Prostate gland (tissue), 2 donors: Measurements from ENCODE around the gene LONP1.

Experiments used
- CTCF ChIP-seq, 4 experiments: fragments of 200-600 bp in 2 of 4; fragments of 450-650 bp in 2 of 4; sonication (generic) in 2 of 4; IDR thresholded peaks; 1 replicate in 3 of 4; 2 replicates in 1 of 4; pipeline ENCODE4 v1.5.1; 2016 to 2019; ENCODE audit warnings: antibody characterized with exemption in 4 of 4, mild to moderate bottlenecking in 2 of 4, moderate library complexity in 2 of 4
- POLR2A ChIP-seq: fragments of 450-650 bp; IDR thresholded peaks from one replicate; pipeline ENCODE4 v1.6.1; 2016; ENCODE audit warnings: antibody characterized with exemption, mild to moderate bottlenecking

GRCh38 chr19:5645409-5645808 lies 74.5 kb downstream of the LONP1 start:
- no peak for TF ChIP-seq CTCF (IDR thresholded peaks at IDR 0.05)
- TF ChIP-seq POLR2A = no peak
